ENCODE results near the gene C10orf120. TPM values are rescaled to one million over a fixed set of nuclear protein-coding genes. Genes with fewer than 3 reads are reported as not detected.

C10orf120 gene
- total and polyA plus RNA-seq, 2 experiments from 2014 or later = not detected

GRCh38 chr10:122696687-122697086, 3.0 kb downstream of the C10orf120 start:
- Histone ChIP-seq H3K4me1 (ENCODE audit: insufficient read depth) (no peaks in the 10 kb centered on the region), H3K9me2 (ENCODE audit: insufficient read depth) (no peaks in the 10 kb centered on the region), H3K27ac (ENCODE audit: low read depth) (no peak overlapping the region), H3K36me3 (ENCODE audit: insufficient read depth) (no peaks in the 10 kb centered on the region), H3K79me2 (replicated peaks; ENCODE audit: insufficient read depth) (no peaks in the 10 kb centered on the region), H3K4me3 (no peak overlapping the region), H4K20me1 (replicated peaks; ENCODE audit: insufficient read depth) (no peaks in the 10 kb centered on the region), H2AFZ (no peak overlapping the region), H3K27me3 (ENCODE audit: insufficient read depth) (no peaks in the 10 kb centered on the region), H3F3A (replicated peaks; ENCODE audit: low read depth) (no peaks in the 10 kb centered on the region), H3K4me2 (no peak overlapping the region)
- Mint-ChIP-seq H3K27me3 (ENCODE audit: insufficient read depth, low read depth, poor library complexity) (peaks cover 2% of the 10 kb centered on the region), H3K36me3 (ENCODE audit: low read depth) (no peaks in the 10 kb centered on the region), H3K4me1 (peaks cover 2% of the 10 kb centered on the region; the same call in 2 of the 3 replicates), H3K27ac (no peak overlapping the region), H3K9me3 (peaks cover 4% of the 10 kb centered on the region; the same call in 1 of the 3 replicates), H3K4me3 (no peak overlapping the region)
- DNase-seq (ENCODE audit: low spot score) (no peak), ATAC-seq (no peak)
- TF ChIP-seq NANOG (IDR thresholded peaks at IDR 0.05; ENCODE audit: borderline replicate concordance) (no peak), CREB1 (CRISPR knock-in tag; IDR thresholded peaks at IDR 0.05; ENCODE audit: low read depth) (no peak), ZNF114 (CRISPR knock-in tag; IDR thresholded peaks at IDR 0.05) (no peak), EZH2phosphoT487 (IDR thresholded peaks at IDR 0.05; ENCODE audit: unreplicated experiment) (no peak), JUNB (IDR thresholded peaks at IDR 0.05; ENCODE audit: unreplicated experiment) (no peak), EZH2 (IDR thresholded peaks at IDR 0.05; ENCODE audit: low read depth, unreplicated experiment) (no peak), STAT1 (IDR thresholded peaks at IDR 0.05; ENCODE audit: unreplicated experiment) (no peak), REST (IDR thresholded peaks at IDR 0.05; ENCODE audit: unreplicated experiment) (no peak), POLR2AphosphoS5 (IDR thresholded peaks at IDR 0.05; ENCODE audit: low read depth) (no peak), ZNF331 (CRISPR knock-in tag; IDR thresholded peaks at IDR 0.05; ENCODE audit: low read depth) (no peak), ZNF462 (CRISPR knock-in tag; IDR thresholded peaks at IDR 0.05) (no peak)

Data from GM23338 (cell line).